GM19035 (cell line): ENCODE measurements around the gene RUNX1.

Source experiments
- ATAC-seq: cut with Tn5 transposase; IDR thresholded peaks from one replicate; pipeline ENCODE4 v1.9.1; 2021; ENCODE audit not compliant: unreplicated experiment

RUNX1 gene

DNA sequence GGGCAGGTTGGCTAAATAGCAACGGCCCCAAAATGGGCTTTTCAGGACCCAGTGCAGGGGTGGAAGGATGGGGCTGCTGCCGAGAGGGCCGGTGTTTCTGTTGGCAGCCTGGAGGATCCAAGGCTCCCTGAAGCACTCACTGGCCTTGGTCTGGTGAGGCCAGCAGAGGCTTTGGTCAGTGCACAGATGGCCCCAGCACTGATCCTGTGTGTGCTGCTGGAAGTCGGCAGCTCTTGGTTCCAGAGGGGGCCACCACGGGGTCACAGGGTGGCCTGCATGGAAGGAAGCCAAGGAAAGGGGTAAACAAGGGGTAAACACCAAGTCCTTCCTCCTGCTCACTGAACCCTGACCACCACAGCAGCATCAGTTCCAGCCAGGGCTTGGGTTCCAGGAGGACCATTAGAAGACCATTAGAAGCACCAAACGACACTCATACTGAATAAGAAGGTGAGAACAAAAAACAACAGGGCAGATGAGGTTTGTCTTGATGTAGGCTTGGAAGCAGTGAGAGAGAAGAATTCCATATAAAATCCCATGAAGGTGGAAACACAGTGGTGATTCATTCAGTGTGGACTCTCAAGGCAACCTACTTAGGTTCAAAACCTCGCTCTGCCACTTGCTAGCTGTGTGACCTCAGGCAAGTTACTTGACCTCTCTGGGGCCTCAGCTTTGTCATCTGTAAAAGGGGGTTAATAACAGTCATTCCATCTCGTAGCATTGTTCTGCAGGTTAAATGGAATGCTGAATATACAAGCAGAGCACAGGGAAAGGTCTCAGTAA lies 184.5 kb downstream of the RUNX1 start:
- ATAC-seq: no peak

DNA sequence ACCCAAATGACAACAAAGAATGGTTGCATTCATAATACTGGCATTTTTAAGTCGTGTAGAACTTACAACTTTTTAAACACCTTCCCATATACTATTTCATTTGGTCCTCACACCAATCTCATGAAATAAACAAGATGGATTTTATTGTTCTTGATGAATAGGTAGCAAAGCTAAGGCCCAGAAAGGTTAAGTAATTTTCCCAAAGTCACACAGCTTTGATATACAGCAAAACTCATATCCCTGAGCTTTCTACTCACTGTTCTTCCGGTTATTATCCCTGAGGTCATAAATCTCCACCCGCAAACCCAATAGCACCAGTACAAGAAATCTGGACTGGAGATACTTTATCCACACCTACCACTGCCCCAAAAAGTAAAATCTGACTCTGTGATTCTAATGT lies 186.2 kb downstream of the RUNX1 start:
- ATAC-seq: no peak

DNA sequence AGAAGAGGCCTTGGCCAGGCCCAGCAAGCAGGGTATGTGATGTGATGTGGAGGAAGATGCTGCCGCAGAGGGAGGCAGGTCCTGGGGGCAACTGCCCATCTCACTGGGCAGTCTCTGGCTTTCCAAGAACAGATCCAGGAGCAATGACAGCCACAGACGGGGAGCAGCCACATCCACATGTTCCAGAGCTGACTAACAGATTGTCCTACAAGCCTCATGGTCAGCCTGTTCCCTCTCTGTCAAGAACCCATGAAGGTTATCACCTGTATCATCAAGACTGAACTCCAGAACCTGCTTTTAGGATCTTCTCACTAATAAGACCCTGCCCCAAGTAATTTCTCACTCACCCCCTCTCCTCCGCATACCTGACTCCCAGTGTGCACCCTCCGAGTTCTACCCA lies 187.8 kb downstream of the RUNX1 start:
- no peak for ATAC-seq

DNA sequence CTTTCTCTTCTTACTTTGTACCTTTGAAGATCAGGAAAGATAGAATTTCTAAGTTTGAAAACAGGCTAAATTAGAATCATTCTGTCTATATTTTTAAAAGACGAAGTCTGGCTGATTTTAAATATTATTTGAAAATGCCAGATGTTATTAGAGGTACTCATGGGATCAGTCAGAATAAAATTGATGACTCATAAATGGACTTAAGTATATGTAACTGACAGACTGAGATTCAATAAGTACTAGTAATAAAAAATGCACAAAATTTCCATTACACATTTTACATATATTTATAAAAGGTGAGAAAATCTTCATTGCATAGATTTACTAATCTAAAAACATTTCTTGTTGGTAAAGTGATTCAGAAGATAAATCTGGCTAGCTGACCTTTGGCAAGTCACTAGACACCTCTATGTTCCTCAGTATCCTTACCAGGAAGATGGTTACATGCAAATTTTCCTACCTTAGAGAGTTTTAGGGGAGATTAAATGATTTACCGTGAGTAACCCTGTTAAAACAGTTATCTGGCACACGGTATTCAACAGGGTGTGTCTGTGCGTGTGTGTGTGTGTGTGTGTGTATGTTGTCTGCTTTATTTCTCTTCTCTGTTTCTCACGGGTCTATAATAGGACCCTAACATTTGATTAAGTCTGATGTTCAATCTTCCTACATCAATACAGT lies 189.0 kb downstream of the RUNX1 start:
- ATAC-seq: no peak

DNA sequence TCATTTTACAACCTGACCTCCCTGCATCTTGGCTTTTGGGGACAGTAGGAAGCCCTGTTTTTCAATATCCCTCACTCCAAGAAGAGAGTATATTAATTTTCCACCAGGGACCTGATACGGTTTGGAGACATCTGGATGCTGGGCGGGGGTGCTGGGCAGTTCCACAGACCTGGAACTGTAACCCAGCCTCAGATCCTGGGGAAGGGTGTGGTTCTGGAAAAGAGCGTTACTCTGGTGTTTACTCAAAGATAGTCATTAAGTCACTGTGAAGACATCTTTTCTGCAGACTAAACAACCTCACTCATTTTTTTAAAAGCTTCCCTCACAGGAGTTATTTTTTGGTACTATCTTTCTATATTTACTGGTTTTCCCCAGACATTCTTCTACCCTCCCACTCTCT lies 190.5 kb downstream of the RUNX1 start:
- no peak for ATAC-seq

DNA sequence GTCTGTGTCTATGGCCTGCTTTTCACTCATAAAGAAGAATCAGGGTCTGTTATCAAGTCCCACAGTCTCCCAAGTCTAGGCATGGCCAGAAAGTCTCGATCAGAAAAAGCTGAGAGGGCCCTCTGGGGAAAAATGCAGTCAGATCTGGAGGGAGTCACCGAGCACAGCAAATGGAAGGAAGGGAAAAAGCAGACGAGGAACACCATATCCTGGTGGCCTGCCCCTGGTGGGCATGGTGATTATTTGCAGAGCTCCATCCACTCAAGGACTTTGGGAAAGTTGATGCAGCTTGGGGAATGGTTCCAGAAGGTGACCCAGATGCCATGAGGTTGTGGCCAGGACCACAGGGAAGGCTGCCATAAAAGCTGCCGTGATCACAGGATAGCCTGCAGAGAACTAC lies 191.2 kb downstream of the RUNX1 start:
- ATAC-seq: no peak

DNA sequence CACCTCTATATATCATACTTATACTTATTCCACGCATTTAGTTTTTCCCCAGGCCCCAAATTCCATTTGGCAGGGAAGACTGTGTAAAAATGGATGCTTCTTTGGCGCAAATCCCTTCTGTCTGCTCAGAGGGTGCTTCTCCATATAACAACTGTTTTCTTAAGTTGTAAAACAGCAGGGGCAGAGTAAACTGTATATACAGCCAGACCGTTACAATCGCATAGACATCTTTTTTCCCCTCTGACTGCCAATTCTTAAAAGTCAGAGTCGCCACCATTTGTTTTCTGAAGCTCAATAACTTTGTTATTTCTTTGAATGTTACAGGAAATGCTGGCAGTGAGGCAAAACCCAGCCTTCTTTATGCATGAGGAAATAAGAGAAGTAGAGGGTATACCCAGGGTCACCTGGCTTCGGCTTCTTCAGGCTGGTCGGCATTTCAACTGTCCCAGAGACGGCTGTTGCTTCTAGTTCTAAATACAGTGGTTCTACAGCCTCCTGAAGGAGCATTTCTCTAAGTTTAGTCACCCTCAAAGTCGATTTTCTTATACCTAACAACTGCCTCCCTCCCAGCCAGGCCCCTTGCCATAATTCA lies 191.9 kb downstream of the RUNX1 start:
- ATAC-seq: no peak

DNA sequence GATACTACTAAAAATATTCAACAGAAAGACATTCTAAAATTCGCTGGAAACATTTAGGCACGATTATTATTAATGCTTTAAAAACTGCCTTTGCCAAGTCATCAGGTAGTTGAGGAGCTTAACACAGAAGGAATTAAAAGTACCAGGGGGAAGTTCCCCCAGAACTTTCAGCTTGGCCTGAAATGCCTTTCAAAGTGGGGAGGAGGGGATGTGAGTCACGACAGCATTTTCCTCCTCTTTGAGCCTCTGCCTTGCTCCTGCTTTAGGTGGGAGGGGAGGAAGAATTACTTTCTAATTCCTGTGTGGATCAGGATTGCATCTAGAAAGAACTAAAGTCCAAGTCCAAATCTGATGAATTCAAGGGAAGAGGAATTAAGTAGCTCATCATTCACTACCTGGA lies 196.7 kb downstream of the RUNX1 start:
- ATAC-seq: no peak

DNA sequence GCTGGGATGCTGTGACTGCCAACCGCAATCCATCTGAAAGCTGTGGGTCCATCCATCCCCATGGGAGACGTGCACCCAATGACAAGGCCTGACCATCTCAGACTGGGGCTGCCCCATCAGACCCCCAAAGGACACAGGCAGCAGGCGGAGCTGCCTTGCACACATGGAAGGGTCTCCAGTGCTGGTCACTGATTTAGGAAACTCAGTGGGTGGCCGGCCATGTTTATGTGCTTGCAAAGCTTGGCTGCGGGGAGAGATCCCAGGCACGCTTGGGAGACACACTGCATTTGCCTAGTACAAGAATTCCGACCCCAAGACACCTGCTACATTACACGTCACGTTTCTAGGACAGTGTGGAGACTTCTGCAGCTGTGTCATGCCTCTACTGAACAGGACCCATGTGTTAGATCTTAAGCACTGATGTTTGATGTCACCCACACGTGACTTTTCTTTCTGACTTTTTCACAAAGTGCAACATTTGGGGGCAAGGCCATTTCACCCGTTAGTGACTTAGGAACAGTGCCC lies 198.9 kb downstream of the RUNX1 start:
- no peak for ATAC-seq

DNA sequence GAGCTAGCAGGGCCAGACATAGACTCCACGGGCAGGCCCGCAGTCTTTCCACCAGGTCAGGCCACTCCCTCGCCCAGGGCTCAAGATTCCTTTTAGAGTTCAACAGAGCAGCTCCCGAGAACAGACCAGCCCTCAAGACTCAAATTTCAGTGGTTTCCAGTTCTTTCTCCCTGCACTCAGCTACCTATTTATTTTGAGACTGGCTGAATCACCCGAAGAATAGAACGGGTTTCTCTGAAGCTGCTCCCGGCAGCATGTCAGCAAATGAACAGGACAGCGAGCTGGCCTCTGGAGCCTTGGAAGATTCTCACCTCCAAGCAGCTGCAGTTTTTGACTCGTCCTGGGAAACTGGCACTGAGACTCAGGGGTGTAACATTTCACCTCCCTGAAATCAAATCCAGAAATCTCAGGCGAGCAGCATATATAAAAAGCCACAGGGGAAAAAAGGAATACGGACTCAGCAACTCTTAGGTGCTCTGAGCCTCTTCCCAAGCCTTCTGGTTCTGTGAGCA lies 202.4 kb downstream of the RUNX1 start:
- no peak for ATAC-seq

DNA sequence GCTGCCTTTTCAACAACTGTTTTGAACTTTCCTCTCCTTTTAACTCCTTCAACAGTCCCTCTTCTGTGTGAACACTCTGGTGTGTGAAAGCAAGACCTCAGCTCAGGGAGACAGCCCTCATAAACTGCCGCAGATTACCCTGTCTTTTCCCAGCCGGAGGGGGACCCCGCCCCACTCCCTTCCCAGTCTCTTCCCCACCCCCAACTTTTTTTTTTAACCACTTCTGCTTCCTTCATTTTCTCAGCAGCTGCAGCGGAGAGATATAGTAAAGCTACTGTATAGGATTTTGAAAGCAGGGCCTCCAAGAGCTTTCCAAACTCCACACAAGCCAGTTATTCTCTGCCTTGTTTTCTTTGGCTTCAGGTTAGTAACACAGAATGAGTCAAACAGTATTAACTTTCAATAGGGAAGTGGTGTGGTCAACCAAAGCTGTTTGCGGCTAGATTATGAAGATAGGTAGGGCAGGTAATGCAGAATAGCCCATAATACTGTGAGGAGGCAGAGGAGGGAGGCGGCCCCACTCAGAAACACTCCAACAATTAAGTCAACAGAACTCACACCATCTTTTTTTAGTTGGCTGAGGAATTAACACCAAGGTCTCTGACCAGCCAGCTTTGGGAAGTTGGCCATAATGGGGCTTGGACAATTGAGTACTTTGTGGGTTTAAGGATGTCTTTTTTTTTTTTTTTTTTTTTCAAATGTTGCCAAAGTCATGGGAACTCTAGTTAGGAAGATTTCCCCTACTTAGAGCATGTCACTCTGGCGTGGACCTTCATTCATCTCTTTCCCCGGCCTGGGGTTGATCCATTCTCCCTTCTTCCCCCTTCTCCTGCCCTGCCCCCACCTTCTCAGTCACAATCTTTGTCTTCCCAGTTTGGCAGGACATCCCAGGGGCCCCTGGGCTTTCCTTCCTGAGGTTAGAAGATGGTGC lies 203.3 kb downstream of the RUNX1 start:
- no peak for ATAC-seq

DNA sequence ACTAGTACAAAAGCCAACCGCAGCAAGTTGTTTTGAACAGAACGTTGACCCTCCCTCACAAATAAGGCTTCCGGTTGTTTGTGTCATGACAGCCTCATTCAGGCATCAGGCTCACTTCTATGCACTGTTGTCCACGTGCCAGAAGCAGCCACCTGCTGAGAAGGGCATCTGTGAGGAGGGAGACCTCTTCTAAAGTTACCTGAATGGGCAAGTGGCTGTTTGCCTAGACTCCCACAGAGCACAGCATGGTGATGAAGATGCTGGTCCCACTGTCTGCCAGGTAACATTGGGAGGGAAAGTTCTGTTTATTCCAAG lies 204.2 kb downstream of the RUNX1 start:
- no peak for ATAC-seq

DNA sequence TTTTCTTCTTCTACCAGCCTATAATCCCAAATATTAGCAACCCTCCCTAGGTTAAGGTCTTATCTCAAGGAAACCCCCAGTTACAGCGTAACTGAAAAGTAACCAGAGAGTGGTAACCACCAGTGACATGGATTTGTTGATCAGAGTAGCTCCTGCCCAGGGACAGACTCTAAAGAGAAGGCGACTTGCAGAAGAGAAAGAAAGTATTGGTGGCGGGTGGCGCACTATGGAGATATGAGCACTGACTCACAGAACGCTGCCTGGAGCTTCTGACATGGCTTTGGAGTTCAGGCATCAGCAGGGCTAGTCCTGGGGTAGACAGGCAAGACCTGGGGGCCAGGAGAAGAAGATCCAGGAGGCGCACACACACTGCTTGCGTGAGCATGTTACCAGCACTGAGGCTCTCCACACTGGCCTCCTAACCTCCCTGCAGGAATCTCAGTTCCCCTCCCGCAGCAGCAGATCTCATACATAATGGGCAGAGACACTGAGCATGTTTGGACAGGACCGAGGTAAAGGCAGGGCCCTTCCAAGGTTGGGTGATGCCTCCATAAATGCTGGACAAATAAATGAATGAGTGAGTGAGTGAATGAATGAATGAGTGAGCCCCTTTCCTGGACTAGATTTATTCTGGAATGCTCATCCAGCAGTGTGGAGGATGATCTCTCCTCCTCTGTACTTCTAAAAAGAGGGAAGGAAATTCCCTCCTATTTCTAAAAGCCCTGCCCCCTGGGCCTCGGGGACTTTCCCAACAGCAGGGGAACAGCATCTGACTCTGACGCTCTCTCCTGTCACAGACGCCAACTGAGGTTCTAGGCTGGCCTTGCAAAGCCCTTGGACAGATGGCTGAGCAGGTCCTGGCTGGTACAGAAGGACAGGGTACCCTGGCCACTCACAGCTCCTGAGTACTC lies 204.8 kb downstream of the RUNX1 start:
- no peak for ATAC-seq

DNA sequence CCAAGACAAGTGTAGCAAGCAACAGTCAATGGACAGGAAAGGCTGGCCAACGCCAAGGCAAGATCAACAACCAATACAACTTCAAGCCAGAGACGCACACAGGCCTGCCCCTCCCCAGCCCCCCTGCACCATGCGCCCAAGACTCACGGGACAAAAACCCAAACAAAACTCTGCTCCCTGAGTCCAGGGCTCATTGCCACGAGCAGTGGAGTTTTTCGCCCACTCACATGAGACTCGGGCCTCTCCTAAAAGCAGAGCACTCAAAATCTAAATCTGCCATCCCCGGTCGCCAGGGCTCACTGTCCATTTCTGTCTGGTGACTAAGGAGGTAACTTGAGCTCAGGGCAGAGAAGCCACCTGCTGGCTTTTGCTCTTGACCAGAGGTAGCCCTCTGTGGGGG lies 205.5 kb downstream of the RUNX1 start:
- no peak for ATAC-seq

DNA sequence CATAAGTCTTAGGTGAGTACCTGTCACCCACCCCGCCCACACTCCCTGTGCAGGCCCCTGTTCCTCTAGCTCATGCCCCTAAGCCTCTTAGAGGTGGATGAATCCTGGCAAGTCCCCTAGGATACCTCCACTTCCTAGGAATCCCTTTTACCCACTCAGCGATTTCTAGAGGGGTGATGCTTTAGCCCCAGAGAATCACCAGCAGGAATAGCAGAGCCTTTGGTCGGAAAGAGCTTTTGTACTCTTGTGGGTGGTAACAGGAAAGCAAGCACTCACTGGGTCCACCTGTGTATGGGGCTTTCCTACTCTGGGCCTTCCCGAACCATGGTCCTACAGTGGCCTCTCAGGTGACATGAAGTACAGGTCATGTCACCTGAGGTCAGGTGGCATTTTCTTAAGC lies 207.9 kb downstream of the RUNX1 start:
- no peak for ATAC-seq

DNA sequence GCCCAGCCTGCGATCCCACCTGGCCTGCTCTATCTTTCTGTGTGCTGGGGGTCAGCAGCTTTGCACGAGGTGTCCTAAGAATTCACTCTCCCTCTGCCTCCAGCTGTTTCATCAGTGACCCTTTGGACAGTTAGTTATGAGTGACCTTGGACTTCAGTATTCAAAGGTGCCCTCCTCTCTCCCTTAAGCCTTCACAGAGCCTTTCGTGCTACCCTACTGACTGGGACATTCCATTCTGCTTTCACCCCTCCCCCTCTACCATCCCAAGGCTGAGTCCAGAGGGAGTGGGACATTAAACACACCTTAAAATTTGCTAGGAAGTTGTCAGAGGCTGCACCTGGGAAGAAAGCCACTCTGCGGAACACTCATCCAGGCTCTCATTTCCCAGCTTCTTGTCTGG lies 208.4 kb downstream of the RUNX1 start:
- no peak for ATAC-seq

DNA sequence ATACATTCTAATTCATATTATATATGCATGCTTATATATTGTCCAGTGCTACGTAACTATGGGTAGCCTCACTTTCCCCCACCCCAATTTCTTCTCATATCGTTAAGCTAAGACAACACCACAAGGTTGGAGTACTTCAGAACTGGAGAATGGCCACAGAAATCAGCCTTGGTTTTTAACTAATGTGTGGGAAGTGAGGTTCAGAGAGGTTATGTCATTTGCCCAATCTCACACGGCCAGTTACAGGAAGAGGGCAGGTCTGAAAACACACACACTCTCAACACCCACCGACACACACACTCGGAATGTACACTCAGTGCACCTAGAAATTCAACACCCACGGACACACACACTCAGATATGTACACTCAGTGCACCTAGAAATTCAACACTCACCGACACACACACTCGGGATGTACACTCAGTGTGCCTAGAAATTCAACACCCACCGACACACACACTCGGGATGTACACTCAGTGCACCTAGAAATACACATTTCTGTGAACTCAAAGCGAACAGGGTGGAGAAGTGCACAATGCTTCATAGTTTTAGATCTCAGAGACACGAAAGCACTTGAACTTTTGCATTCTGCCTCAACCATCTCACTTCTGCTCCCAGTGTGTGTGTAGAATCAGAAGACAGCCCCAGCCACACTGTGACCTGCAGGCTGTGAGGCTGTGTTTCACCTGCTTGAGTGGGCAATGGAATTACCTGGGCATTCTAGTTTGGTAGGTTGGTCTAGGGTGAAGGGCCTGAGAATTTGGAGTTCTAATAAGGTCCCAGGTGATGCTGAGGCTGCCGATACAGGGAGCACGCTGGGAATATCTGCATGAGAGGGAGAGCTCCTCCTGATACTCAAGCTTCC lies 209.9 kb downstream of the RUNX1 start:
- ATAC-seq: no peak

DNA sequence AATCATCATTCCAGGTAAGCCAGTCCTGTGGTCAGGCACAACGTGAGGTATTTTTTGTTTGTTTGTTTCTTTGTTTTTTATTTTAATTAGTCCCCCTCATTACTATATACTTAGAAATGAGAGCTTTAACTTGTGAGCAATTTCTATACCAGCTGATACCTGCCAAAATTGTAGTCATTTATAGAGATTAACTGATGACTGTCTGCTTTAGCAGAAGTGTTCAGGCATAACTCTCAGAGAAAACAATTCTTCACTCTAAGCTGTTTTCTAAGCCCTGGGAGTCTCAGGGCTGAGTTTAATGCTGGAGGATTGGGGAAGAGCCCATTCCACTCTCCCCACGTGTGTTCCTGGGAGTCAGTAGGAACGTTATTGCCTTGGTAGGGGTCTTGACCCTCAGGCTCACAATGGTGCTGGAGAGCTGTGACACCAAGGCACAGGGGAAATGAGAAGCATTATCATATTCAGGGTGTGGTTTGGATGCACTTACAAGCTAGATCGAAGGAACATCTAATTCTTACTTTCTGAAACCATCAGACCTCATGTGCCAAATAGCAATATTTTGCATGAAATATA lies 212.1 kb downstream of the RUNX1 start:
- no peak for ATAC-seq
